IPS-18c (cell line): ENCODE results near the gene MAPK11.

Experiments
- H3K4me3 ChIP-seq: 2 replicates; pipeline ENCODE4 v1.7.0; 2013; ENCODE audit warnings: low read depth, mild to moderate bottlenecking, low read length, moderate library complexity; ENCODE audit not compliant: insufficient read depth
- H3K9me3 ChIP-seq: one replicate; pipeline ENCODE4 v1.6.1; 2013; ENCODE audit warnings: mild to moderate bottlenecking, low read length, moderate library complexity; ENCODE audit not compliant: control insufficient read depth, insufficient read depth

Gene MAPK11

GRCh38 chr22:50216055-50216683 is 54.0 kb downstream of the MAPK11 start:
- no peaks in the 10 kb centered on the region for H3K9me3 ChIP-seq
- H3K4me3 ChIP-seq, result no peak overlapping the region

GRCh38 chr22:50215297-50216054 is 54.7 kb downstream of the MAPK11 start:
- Histone ChIP-seq H3K4me3 (no peak overlapping the region), H3K9me3 (no peaks in the 10 kb centered on the region)
